ENCODE measurements around the gene ERFE. TPM values are rescaled to one million over a fixed set of nuclear protein-coding genes. Genes with fewer than 3 reads are reported as not detected.

Gene ERFE
- total RNA-seq, 1 experiment from 2014 or later: 4.5 TPM

- TF ChIP-seq FOXP4 (CRISPR knock-in tag; IDR thresholded peaks at IDR 0.05) (no peak), ZNF671 (CRISPR knock-in tag; IDR thresholded peaks at IDR 0.05) (no peak), GABPB1 (CRISPR knock-in tag; IDR thresholded peaks at IDR 0.05) (no peak)
- H3K27ac Mint-ChIP-seq: no peak overlapping the region
- ChIA-PET POLR2A (no interaction called here), CTCF (interaction anchor here (1.4 kb wide), 1 partner anchor 28 kb away, joined by 3 read pairs; no protein-coding TSS in a partner anchor)
- H3K4me1 Mint-ChIP-seq: peaks cover 15% of the 10 kb centered on the region
- H3K36me3 Mint-ChIP-seq: no peaks in the 10 kb centered on the region
- no peak for DNase-seq (ENCODE audit: low spot score)
- H3K4me3 Mint-ChIP-seq: no peak overlapping the region
- ATAC-seq: no peak
- H3K27me3 Mint-ChIP-seq (ENCODE audit: low read depth): peaks cover 19% of the 10 kb centered on the region
- peaks cover 8% of the 10 kb centered on the region for H3K9me3 Mint-ChIP-seq
Measured at GRCh38 chr2:238155051-238155760, 3.6 kb upstream of the ERFE start.

DNA sequence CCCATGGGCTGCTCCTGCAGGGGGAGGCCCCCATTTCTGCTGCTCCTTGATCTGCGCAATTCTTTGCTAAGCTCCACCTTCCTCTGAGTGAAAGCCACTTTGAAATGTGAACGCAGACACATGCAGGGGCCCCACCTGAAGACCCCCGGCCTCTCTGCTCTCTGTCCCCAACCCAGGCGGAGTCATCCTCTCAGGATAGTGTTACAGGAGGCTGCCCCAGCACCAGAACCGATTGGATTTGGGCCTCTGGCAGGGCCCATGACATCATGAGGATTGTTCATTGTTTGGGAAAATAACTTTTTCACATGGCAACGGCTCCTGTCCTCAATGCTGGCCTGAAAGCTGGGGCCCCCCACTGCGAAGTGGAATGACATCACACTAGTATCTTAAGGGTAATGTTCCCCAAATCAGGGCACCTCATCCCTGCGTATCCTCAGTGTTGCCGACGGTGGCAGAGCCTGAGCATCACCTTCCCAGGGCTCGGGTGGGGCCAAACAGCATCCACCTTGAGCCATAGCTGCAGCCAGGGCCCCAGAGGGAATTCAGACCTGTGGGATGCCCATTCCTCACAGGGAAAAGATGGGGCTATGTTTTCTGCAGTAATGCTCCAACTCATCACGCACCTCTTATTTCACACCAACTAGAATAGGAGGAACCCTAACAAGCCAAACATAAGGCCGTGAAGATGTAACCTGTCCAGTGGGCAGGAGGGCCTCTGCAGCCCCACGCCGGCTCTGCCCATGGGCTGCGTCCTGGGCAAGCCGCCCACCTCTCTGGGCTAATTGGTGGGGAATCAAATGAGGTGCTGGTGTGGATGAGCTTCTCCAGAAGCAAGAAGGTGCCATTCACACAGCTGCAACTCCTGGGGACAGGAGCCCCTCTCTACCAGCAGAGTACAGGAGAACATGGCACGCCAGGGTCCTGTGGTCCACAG, 2.7 kb upstream of the ERFE start:
- peaks cover 15% of the 10 kb centered on the region for H3K4me1 Mint-ChIP-seq
- H3K4me3 Mint-ChIP-seq: no peak overlapping the region
- no peak for TF ChIP-seq CTCF (IDR thresholded peaks at IDR 0.05)
- no peak for TF ChIP-seq ZNF512 (CRISPR knock-in tag; IDR thresholded peaks at IDR 0.05; ENCODE audit: borderline replicate concordance)
- TF ChIP-seq, protein P1, sequence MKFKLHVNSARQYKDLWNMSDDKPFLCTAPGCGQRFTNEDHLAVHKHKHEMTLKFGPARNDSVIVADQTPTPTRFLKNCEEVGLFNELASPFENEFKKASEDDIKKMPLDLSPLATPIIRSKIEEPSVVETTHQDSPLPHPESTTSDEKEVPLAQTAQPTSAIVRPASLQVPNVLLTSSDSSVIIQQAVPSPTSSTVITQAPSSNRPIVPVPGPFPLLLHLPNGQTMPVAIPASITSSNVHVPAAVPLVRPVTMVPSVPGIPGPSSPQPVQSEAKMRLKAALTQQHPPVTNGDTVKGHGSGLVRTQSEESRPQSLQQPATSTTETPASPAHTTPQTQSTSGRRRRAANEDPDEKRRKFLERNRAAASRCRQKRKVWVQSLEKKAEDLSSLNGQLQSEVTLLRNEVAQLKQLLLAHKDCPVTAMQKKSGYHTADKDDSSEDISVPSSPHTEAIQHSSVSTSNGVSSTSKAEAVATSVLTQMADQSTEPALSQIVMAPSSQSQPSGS (CRISPR knock-in tag; IDR thresholded peaks at IDR 0.05; ENCODE audit: borderline replicate concordance, low read depth): no peak
- TF ChIP-seq, protein P2, sequence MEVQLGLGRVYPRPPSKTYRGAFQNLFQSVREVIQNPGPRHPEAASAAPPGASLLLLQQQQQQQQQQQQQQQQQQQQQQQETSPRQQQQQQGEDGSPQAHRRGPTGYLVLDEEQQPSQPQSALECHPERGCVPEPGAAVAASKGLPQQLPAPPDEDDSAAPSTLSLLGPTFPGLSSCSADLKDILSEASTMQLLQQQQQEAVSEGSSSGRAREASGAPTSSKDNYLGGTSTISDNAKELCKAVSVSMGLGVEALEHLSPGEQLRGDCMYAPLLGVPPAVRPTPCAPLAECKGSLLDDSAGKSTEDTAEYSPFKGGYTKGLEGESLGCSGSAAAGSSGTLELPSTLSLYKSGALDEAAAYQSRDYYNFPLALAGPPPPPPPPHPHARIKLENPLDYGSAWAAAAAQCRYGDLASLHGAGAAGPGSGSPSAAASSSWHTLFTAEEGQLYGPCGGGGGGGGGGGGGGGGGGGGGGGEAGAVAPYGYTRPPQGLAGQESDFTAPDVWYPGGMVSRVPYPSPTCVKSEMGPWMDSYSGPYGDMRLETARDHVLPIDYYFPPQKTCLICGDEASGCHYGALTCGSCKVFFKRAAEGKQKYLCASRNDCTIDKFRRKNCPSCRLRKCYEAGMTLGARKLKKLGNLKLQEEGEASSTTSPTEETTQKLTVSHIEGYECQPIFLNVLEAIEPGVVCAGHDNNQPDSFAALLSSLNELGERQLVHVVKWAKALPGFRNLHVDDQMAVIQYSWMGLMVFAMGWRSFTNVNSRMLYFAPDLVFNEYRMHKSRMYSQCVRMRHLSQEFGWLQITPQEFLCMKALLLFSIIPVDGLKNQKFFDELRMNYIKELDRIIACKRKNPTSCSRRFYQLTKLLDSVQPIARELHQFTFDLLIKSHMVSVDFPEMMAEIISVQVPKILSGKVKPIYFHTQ (CRISPR knock-in tag; IDR thresholded peaks at IDR 0.05): no peak
- TF ChIP-seq ZBTB43 (CRISPR knock-in tag; IDR thresholded peaks at IDR 0.05): no peak
- no peak overlapping the region for H3K27ac Mint-ChIP-seq
- no peaks in the 10 kb centered on the region for H3K36me3 Mint-ChIP-seq
- DNase-seq (ENCODE audit: low spot score) (no peak), ATAC-seq (no peak)
- peaks cover 8% of the 10 kb centered on the region for H3K9me3 Mint-ChIP-seq
- H3K27me3 Mint-ChIP-seq (ENCODE audit: low read depth): peaks cover 21% of the 10 kb centered on the region
- CTCF ChIA-PET: interaction anchor here (1.4 kb wide), 1 partner anchor 29 kb away, joined by 3 read pairs; no protein-coding TSS in a partner anchor
- POLR2A ChIA-PET: no interaction called here

Data from WTC11 (cell line).